Stimulated activated naive CD8-positive, alpha-beta T cell treated with anti-CD3 and anti-CD28 coated beads, Interleukin-15, Interleukin-2, amounts not matched to agents 100 ng/mL and 50 ng/mL, for 24 hours (primary cell): ENCODE results near the gene PTCH1.

ENCODE experiments used
- H3K27ac Mint-ChIP-seq: one replicate; pipeline ENCODE4 v1.8.0; 2021; ENCODE audit warnings: mild to moderate bottlenecking, mixed read lengths
- H3K27me3 Mint-ChIP-seq: one replicate; pipeline ENCODE4 v1.8.0; 2021; ENCODE audit warnings: mixed read lengths
- H3K36me3 Mint-ChIP-seq: one replicate; pipeline ENCODE4 v1.8.0; 2021; ENCODE audit warnings: low read depth, mixed read lengths
- H3K4me1 Mint-ChIP-seq: one replicate; pipeline ENCODE4 v1.8.0; 2021; ENCODE audit warnings: low read depth, mixed read lengths
- H3K4me3 Mint-ChIP-seq: one replicate; pipeline ENCODE4 v1.8.0; 2021; ENCODE audit warnings: mild to moderate bottlenecking, mixed read lengths
- H3K9me3 Mint-ChIP-seq: one replicate; pipeline ENCODE4 v1.8.0; 2021; ENCODE audit warnings: mixed read lengths

PTCH1 gene

DNA sequence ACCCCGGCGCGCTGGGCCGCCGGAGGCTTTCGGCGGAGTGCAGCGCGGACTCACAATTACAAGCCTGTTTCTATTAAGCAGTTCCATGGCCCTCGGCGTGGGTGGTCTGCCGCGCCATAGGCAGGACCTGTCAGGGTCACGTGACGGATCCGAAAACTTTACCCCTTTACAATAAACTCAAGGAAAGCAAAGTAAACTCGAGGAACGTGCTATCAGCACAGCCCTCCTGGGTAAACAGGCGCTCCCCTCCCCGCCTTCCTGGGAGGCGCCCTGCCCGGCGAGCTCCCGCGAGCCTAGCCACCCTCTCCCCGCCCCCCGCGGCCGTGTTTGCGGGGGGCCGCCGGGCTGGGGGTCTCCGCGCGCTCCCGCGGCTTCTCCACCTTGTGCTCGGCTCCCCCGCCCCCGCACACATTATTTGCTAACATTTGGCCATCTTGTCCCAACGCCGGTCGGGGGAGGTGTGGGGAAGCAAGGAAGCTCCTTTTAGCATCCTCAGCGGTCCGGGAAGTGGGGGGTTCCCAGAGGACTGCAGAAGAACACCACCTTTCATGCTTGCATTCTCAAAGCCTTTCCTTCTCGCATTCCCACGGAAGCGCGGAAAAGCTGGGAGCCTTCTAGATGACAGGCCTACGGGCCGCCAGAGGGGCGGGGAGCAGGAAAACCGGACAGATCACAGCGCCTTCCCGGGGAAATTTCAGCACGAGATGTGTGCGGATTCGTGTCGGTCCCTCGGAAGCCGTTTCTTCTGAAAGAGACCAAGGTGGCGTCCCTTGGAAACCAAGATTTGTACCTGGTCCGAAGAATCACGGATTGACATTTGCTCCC is at the start of gene PTCH1:
TSS of gene PTCH1 (minus strand) at position 238 of the 825 bp plus-strand sequence.
- Mint-ChIP-seq H3K27me3 (peaks cover 36% of the 10 kb centered on the region), H3K36me3 (peaks cover 11% of the 10 kb centered on the region), H3K9me3 (peaks cover 14% of the 10 kb centered on the region), H3K4me3 (peak within 1 kb of the TSS; percentile 95), H3K27ac (peak within 1 kb of the TSS; percentile 97), H3K4me1 (peaks cover 25% of the 10 kb centered on the region)

DNA sequence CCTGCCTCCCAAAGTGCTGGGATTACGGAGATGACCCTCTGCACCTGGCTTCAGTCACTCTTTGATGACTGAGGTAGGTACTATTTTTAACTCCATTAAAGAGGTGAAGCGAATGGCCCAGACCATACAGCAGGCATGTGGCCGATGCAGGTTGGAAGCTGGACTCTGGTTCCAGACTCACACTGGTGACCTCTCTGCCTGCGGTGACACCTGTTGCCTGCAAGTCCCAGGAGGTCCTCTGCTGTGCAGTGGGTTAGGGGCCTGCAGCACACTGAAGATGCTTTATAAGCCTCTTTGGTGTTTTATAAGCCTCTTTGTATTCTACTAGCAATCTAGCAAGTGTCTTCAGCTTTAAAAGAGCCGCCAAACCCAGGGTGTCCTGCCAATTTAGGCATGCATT is 49.2 kb upstream of the PTCH1 start:
- H3K9me3 Mint-ChIP-seq = no peaks in the 10 kb centered on the region
- no peaks in the 10 kb centered on the region for H3K36me3 Mint-ChIP-seq
- peaks cover 25% of the 10 kb centered on the region for H3K27me3 Mint-ChIP-seq
- H3K4me3 Mint-ChIP-seq = no peak overlapping the region
- no peak overlapping the region for H3K27ac Mint-ChIP-seq
- peaks cover 16% of the 10 kb centered on the region for H3K4me1 Mint-ChIP-seq

DNA sequence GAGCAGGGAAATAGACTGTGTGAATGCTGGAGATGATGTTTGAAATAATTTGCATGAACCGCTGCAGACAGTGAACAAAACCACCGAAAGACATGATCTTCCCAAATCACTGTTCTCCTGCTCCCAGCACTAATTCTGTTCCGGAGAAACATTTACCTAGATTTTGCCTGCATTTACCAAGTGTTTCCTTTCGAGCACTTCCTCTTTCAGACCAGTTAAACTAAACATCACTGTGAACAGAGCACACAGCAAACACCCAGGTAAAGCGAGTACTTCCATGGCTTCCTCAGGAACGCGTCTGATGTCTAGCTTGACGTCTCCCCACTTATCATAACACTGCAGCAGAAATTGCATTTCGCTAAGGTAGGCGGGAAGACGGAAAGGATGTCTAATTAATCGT is 45.1 kb upstream of the PTCH1 start:
- H3K9me3 Mint-ChIP-seq = peaks cover 6% of the 10 kb centered on the region
- peaks cover 4% of the 10 kb centered on the region for H3K4me1 Mint-ChIP-seq
- H3K4me3 Mint-ChIP-seq = no peak overlapping the region
- peaks cover 33% of the 10 kb centered on the region for H3K27me3 Mint-ChIP-seq
- H3K27ac Mint-ChIP-seq = no peak overlapping the region
- H3K36me3 Mint-ChIP-seq = no peaks in the 10 kb centered on the region

DNA sequence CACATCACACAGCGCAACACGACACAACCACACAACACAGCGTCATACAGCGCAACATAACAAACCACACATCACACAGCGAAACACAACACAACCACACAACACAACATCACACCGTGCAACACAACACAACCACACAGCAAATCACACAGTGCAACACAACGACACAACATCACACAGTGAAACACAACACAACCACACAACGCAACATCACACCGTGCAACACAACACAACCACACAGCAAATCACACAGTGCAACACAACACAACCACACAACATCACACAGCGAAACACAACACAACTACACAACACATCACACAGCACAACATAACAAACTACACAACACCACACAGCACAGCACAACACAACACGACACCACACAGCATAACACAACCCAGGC is 40.4 kb upstream of the PTCH1 start:
- Mint-ChIP-seq H3K27me3 (peaks cover 47% of the 10 kb centered on the region), H3K9me3 (peaks cover 6% of the 10 kb centered on the region), H3K27ac (peak overlapping the region; percentile 50), H3K4me3 (no peak overlapping the region), H3K4me1 (peaks cover 4% of the 10 kb centered on the region), H3K36me3 (no peaks in the 10 kb centered on the region)

DNA sequence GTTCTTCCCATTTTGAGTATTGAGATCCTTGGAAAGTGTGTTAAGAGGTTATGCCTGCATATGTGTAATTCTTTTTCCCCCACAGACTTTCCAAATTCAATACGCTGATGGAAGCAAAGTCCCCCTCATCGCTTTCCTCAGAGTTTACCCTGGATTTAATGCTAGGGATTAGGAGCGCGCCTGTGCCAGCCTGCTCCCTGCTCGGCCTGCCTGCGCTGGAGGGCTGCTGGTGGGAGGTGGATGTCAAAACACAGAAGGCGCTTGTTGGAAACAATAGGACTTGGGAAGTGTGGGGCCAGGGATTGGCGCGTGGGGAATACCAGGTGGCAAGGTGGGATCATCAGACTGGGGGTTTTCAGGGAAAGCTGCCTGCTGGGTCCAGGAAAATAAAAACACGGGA is 39.8 kb upstream of the PTCH1 start:
- peaks cover 6% of the 10 kb centered on the region for H3K9me3 Mint-ChIP-seq
- H3K4me1 Mint-ChIP-seq = peaks cover 2% of the 10 kb centered on the region
- no peaks in the 10 kb centered on the region for H3K36me3 Mint-ChIP-seq
- H3K27ac Mint-ChIP-seq = no peak overlapping the region
- H3K27me3 Mint-ChIP-seq = peaks cover 46% of the 10 kb centered on the region
- H3K4me3 Mint-ChIP-seq = no peak overlapping the region

DNA sequence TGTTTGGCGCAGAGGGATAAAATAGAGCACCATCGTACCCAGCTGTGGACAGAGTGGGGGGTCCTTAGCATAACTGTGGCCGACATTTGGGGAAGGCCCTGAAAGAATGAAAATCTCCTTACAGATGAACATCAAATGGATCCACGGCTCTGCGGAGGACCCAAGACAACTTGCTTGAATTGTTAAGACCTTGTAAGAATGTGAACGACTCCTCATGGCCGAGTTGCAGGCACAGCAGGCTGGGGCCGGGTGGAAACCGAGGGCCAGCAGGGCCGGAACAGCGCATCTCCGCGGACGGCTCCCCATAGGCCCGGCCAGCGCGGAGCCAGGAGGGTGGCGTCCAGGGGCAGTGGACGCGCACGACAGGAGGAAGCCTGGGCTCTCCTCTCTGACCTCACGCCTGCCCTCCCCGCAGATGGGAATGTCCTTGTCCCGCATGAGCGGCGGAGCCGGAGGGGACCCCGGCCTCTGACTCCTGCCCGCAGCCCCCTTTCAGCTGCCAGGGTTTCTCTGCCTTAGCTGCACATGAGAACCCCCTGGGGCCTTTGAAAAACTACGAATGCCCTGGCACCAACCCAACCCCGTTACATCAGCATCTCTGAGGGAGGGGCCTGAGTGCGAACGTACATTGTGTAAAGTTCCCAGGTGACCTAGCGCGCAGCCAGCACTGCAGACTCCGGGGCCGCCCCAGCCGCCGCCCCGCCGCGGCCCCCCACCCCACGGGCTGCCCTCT is 36.2 kb upstream of the PTCH1 start:
- H3K27ac Mint-ChIP-seq = no peak overlapping the region
- no peak overlapping the region for H3K4me3 Mint-ChIP-seq
- H3K9me3 Mint-ChIP-seq = peaks cover 6% of the 10 kb centered on the region
- H3K4me1 Mint-ChIP-seq = peaks cover 7% of the 10 kb centered on the region
- H3K36me3 Mint-ChIP-seq = no peaks in the 10 kb centered on the region
- peaks cover 46% of the 10 kb centered on the region for H3K27me3 Mint-ChIP-seq

DNA sequence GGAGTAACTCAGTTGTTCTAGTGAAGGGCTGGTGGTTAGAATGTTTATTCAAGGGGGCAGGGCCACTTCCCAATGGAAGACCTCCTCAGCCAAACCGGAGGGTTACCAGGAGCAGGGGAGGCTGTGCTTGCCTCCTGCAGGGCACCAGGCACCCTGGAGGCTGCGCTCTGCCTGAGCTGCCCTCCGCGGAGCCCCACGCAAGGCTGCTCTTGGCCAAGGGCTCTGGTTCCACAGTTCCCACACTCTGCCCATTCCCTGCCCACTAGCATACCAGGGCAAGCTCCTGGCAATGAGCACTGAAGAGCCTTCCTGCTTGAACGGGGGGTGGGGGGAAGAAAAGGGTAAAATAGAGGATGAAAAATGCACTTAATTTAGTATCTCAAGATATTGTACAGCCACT is 35.5 kb upstream of the PTCH1 start:
- Mint-ChIP-seq H3K4me1 (peaks cover 7% of the 10 kb centered on the region), H3K4me3 (no peak overlapping the region)

DNA sequence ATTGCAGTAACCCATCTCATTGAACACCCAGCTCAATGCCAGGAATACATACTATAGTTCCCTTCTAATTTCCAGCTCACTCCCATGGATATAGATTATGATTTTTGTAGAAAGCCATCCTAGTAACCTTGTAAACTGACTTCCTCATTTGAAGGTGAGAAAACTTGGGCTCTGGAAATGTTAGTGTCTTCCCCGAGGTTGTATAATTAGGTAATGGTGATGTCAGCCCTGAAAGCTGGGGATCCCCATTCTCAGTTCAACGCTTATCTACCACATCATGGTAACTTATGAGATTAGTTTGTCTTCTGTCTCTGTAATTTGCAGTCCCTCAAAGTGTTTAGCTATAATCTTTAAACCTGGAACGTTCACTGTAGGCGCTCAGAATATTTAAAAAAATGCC is 34.6 kb upstream of the PTCH1 start:
- H3K9me3 Mint-ChIP-seq = no peaks in the 10 kb centered on the region
- peaks cover 43% of the 10 kb centered on the region for H3K27me3 Mint-ChIP-seq
- no peak overlapping the region for H3K4me3 Mint-ChIP-seq
- H3K36me3 Mint-ChIP-seq = no peaks in the 10 kb centered on the region
- H3K4me1 Mint-ChIP-seq = peaks cover 7% of the 10 kb centered on the region
- H3K27ac Mint-ChIP-seq = no peak overlapping the region

More for the DNA sequence above, 35.5 kb upstream of the PTCH1 start:
- peaks cover 4% of the 10 kb centered on the region for H3K9me3 Mint-ChIP-seq
- H3K36me3 Mint-ChIP-seq = no peaks in the 10 kb centered on the region
- H3K27me3 Mint-ChIP-seq = peaks cover 44% of the 10 kb centered on the region
- no peak overlapping the region for H3K27ac Mint-ChIP-seq

DNA sequence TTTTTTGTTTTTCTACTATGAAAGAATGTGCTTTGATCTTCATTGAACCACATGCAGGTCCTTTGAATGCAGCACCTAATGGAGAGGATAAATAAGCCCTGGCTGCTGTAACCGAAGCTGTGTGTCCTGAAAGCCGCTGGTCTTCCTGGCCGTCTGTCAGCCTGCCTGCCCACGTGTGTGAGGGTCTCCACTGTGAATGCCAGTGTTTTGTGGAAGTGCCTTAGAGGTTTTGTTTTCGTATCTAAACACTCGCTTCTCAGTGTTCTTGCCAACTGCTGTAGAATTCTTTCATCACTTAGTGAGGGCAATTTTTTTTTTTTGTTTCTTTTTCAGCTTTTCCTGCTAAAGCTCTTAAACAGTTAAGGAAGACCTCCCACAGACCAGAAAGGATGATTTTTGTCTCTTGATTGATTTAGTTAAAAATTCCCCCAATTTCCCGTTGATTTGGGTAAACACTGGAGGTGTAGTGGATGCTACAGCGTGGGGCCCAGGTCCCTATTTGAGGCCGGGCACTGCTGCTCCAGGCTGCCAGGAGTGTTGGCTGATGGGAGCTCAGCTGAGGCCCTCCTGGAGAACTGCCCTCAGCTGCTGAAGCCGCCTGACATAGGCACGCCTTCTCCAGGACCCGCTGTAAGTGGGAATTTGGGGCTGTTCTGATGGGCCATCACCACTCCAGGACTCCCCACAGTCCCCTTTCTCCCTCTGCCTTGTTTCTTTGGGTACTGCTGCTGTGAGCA is 29.2 kb upstream of the PTCH1 start:
- Mint-ChIP-seq H3K4me3 (no peak overlapping the region), H3K36me3 (no peaks in the 10 kb centered on the region), H3K27me3 (peaks cover 8% of the 10 kb centered on the region), H3K4me1 (no peaks in the 10 kb centered on the region), H3K9me3 (no peaks in the 10 kb centered on the region), H3K27ac (no peak overlapping the region)

DNA sequence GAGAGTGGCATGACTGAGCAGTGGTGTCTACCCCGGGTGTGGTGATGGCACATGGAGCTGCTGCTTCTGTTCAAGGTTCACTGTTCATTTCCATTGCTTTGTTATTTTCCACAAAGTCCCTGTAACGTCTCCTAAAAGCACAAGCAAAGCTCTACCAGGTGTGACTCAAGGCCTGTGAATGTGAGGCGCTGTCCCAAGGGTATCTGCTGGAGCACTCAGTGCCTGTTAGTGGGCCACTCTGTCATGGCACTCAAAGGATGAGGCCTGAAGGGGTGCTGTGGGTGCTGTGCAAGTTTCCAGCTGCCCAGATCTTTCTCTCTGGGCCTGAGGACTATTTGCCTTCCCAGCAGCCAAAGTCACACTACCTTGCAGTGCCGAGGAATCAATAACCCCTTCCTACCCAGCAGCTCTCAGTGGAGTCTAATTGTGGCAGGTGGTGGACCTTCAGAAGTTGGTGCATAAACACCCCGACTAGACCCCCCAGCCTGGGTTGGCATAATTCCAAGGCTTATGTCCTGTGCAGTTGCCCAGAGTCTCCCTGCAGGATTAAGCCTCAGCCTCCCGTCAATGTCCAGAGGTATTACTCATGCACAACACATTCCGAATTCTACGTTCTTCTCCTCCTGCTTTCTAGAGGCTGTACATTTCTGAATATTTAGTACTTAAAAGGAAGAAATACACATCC is 17.4 kb upstream of the PTCH1 start:
- Mint-ChIP-seq H3K27me3 (peaks cover 12% of the 10 kb centered on the region), H3K27ac (no peak overlapping the region), H3K36me3 (no peaks in the 10 kb centered on the region), H3K4me1 (no peaks in the 10 kb centered on the region), H3K4me3 (no peak overlapping the region), H3K9me3 (no peaks in the 10 kb centered on the region)

DNA sequence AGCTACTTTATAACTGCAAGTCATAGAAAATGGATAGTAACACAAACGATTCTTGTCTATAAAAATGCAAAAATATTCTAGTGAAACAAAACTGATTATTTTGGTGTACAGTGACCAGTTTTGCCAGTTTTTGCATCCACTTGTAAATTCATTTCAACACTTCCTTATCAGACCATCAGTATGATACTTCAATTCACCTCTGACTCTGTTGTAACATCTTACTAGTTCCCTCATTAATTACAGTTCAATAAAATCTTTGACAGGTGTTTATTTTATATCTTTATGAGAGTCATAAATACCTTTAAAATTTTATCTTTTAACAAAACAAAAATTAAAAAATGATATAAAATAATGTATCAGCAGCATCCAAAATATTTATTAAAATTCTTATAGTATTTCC is 13.1 kb upstream of the PTCH1 start:
- no peak overlapping the region for H3K4me3 Mint-ChIP-seq
- H3K27ac Mint-ChIP-seq = no peak overlapping the region
- no peaks in the 10 kb centered on the region for H3K4me1 Mint-ChIP-seq
- H3K9me3 Mint-ChIP-seq = no peaks in the 10 kb centered on the region
- H3K36me3 Mint-ChIP-seq = no peaks in the 10 kb centered on the region
- H3K27me3 Mint-ChIP-seq = peaks cover 23% of the 10 kb centered on the region

DNA sequence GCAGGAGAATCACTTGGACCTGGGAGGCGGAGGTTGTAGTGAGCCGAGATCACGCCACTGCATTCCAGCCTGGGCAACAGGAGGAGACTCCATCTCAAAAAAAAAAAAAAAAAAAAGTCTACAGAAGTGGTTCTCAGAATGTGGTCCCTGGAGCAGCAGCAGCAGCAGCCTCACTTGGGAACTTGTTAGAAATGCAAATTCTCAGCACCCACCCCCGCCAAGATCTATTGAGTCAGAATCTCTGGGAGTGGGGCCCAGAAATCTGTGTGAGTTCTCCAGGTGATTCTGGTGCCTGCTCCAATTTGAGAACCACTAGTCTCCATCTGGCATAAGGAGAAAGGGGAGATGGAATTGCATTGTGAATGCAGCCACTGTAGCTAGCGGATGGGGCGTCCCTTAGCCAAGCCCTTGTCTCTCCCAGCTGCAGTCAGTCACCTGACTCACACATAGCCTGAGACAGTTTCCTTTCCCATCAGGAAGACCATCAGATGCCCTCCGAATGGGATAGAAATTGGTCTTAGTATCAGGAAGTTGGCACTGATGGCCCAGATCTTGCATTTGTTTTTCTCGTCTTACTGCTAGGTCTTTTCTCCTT is 12.2 kb upstream of the PTCH1 start:
- no peaks in the 10 kb centered on the region for H3K4me1 Mint-ChIP-seq
- H3K27ac Mint-ChIP-seq = no peak overlapping the region
- H3K4me3 Mint-ChIP-seq = no peak overlapping the region
- peaks cover 23% of the 10 kb centered on the region for H3K27me3 Mint-ChIP-seq
- no peaks in the 10 kb centered on the region for H3K36me3 Mint-ChIP-seq
- no peaks in the 10 kb centered on the region for H3K9me3 Mint-ChIP-seq

DNA sequence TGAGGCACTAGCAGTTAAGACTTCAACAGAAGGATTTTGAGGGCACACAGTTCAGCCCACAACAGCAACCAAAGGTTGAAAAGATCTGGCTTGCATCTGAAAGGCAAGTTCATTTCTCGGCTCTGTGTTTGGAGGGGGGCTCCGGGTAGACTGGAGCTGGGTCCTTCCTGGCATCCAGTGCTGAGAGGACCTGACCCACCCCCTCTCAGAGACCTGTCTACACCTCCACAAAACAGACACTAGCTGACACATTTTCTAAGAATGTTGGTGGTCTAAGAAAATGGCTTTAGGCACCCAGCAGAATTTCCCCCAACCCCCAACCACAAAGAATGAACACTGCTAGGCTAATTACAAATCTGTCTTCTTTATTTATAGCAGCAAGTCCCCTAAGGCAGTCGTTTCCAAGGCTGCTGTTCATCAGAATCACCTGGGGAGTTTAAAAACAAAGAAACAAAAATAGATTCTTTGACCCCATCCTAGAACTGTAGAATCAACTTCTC is 6.2 kb upstream of the PTCH1 start:
- Mint-ChIP-seq H3K27me3 (peaks cover 10% of the 10 kb centered on the region), H3K4me1 (no peaks in the 10 kb centered on the region), H3K36me3 (no peaks in the 10 kb centered on the region), H3K4me3 (no peak overlapping the region), H3K9me3 (peaks cover 10% of the 10 kb centered on the region), H3K27ac (no peak overlapping the region)

DNA sequence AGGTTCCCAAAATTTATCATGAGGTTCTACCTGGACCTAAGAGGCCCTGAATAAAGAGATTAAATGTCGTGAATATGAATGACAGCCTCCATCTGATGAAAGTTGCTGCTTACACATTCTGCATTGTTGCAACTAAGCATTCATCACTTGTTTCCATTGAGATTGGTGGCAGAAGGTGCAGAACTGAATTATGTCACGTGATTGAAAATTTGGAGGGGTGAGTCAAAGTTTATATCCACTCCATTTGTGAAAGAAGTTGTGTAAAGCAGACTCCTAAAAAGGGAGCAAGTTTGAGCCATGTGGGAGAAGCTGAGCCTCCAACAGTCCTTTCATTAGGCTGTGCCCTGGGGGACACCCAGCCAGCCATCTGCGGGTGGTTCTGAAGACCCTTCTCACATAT is 4.9 kb upstream of the PTCH1 start:
- no peak overlapping the region for H3K27ac Mint-ChIP-seq
- H3K9me3 Mint-ChIP-seq = peaks cover 10% of the 10 kb centered on the region
- H3K36me3 Mint-ChIP-seq = no peaks in the 10 kb centered on the region
- H3K4me3 Mint-ChIP-seq = no peak overlapping the region
- peaks cover under 1% of the 10 kb centered on the region for H3K4me1 Mint-ChIP-seq
- H3K27me3 Mint-ChIP-seq = peaks cover 5% of the 10 kb centered on the region
